ENCODE measurements around the gene ATP8A1.
A peak's percentile ranks its signal among the peaks of the same experiment; 100 is the strongest.

The ATP8A1 gene

DNA sequence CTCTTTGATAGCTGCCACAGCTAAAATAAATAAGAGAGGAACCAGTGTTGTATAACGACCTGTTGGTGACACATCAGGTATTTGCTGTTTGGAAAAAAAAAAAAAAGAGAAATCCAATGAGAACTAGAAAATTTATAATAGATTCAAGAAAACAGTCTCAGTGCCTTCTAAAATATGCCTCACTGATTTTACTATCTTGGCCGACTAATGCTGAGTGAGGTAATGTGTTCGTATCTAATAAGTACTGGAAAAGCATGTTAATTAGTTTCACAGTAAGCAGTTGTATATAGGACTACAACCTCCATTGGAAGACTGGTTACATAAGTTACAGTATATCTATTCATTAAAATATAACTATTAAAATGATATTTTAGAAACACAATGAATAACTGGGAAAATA lies 32.4 kb downstream of the ATP8A1 start:
- DNase-seq = no peak

DNA sequence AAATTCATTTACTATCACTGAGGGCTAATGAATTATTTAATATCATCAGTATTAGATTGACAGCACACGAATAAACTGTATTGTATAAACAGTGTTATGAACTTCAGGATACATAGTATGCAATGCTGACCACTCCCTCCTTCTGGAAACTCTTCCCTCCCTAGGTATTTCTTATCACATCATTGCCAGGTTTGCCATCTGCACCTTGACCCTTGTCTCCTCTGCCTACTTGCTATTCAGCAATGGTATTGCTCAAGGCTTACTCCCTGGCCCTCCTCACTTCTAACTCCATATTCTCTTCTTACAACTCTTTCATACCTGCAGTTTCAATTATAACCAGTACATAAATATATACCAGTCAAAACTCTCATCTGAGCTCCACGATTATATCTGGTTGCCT lies 38.9 kb downstream of the ATP8A1 start:
- no peak for DNase-seq

DNA sequence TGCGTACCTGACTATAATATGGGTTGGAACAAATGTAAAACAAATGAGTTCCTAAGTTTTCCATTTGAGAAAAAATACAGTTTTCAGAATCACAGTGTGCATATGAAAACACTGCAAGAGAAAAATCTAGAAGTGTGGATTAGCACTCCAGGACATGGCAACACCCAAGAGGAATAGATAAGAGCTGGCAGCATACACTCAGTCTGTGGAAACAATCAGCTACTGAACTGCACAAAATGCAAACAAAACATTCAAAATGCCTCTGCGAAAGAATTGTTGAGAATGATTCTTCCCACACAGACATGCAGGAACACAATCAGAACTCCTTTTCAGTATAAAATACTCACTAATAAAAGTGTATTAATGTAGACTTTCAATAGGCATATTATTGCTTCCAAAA lies 39.9 kb downstream of the ATP8A1 start:
- DNase-seq = no peak

DNA sequence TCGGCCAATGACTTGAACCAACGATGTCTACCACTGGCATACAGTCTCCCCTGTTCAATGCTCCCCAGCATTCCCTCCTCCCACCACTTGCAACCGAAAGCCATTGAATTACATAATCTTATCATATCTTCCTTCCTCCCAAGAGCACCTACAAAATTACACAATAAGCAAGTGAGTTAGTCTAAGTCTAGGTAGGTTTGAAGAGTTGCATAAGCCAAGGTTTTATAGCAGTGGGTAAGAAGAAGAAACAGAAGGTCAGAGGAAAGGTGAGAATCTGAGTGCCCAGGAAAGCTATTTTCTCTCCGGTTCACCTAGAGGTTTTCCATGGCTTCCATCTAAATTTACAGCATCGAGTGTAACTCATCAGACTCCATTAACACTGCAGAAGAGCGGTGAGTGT lies 40.3 kb downstream of the ATP8A1 start:
- DNase-seq = no peak

DNA sequence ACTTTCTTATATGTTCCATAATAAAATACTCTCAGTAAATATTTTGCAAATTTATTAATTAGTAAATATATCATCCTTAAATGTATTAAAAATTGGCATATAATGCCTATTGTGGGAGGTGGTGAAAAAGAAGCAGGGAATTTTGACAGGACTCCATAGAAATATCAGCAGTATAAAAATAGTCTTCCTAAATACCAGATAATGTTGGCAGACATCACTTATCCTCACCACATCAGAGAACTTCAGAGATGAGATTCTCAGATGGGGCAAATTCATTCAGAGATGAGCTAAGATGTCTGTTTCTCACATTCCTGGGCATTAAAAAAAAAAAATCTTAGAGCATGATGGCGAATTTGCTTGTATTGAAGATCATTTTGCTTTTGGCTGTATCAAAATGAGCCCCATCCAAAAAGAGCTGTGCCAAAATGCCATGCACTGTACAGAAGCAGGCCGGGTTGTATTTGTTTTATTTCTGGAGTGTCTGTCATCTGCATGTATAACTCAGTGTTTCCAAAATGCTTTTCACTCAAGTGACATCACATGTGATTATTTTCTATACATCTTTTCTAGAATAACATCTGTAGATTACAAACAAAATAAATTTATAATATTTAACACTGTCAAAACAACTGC lies 41.7 kb downstream of the ATP8A1 start:
- no peak for DNase-seq

DNA sequence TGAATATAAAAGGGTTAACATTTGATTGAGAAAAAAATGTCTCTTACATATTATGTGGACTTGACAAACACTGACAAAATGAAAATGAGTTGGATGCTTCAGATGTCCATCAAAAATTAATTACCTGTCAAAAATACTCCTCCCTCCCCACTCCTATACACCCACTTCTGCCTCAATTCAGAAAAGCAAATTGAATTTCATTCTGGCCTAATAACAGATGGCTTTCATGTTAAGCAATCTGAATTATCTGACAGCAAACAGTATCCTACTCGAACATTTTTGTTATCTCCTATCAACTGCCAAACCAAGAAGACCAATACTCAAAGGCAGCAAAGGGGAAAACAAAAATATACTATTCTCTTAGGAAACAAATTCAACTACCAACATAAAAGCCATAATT lies 44.0 kb downstream of the ATP8A1 start:
- DNase-seq = no peak

DNA sequence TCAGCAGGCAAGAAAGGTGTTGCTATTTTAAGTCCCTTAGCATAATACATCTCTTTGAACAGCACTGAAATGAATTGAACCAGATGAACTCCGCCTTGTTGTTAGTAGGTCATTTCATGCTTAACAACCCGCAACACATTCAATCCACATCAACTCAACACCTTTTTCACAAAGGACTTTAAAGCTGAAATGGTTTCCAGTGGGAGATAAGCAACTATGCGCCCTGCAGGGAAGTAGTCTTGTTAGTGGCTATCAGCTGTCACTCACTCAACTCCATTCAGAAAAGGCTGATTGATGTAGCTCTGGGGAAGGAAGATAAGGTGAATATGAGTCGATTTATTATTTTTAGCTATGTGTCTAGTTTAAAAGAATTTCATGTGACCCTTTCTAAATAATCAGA lies 46.0 kb downstream of the ATP8A1 start:
- no peak for DNase-seq

DNA sequence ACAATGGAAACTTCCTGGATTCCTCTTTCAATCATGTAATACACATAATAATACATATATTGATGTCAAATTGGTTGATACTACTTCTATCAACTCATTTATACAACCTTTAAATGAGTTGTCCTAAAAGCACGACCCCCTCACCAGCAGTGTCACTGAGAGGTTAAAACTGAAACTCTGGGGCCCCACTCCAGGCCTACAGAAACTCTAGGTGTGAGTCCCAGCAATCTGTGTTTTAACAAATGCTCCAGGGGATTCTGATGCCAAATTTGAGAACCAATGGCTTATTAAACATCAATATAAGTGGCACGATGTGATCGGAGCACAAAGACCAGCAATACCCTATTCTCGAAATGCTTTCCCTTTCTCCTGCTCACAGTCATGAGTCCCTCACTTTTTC lies 47.9 kb downstream of the ATP8A1 start:
- DNase-seq = no peak

DNA sequence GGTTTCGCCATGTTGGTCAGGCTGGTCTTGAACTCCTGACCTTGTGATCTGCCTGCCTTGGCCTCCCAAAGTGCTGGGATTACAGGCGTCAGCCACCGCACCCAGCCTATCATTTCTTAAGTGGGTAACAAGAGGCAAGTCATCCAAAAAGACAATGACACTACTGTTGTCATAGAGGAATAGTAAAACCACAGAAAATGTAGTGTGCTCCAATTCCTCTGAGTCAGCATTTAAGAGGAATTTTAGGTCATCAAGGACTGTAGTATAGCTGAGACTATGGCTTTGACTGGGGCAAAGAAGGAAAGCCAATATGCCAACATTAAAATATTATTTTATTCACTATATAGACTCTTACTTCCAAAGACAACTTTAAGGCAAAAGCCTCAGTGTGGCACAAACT lies 48.4 kb downstream of the ATP8A1 start:
- DNase-seq = no peak

DNA sequence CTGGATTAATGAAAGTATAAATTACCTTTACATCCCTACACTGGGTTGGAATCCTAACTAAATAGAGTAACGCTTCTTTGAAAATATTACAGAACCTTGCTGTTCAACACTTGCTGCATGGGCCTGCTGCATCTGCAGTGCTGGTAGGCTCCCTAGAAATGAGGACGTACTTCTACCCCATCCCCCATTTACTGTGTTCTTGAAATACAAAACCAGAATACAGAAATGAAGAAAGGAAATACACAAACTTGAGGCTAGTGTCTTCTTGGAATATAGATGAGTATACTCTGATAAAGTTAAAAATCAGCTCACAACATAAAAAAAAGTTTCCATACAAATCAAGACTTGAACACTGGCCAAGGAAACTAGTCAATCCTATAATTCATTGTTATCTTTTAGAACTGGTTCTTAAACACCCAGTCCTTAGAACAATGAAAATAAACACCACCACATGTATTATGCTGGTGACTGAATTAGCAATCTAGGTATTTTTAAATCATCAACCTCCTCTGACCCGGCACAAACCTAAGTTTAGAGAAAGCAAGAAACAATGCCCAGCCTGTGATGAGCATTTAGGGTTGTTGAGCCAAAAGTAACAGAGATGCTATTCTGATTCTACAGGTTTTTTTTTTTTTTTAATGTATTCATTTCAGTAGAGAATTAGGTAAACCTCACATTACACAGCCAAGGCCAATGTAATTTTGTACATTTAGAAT lies 49.7 kb downstream of the ATP8A1 start:
- no peak for DNase-seq

DNA sequence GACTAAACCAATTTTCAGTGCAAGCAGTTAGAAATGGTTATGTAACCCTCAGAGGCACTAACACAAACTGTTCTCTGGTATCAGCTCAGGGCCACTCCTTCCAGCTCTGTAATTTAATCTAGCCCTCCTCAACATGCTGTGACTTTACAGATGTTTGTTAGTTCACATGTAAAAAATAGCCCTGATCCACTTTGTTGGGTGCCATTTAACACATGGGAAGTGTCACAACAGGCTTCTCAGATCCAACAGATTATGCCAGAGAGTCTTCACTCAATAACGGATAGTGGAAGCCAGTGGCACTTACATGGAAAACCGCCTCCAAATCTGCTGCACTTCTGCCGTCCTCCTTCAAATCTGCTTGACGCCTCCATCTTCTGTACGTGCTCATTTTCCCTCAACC lies 51.6 kb downstream of the ATP8A1 start:
- DNase-seq = no peak

DNA sequence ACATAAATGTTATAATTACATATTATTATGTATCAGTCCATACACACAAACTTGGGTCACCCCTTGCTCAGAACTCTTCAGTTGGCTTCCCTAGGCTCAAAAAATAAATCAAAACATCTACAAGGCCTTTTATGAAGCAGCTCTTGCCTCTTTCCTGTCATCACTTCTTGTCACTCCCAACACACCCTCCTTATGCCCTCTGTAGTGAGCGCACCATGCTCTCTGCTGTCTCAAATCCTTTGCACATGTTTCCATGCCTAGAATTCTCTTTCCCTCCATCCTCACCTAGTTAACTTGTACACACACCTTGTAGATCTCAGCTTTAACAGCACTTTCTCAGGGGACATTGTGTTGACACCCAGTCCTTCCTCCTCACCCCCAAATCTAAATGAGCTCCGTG lies 53.0 kb downstream of the ATP8A1 start:
- DNase-seq = no peak

DNA sequence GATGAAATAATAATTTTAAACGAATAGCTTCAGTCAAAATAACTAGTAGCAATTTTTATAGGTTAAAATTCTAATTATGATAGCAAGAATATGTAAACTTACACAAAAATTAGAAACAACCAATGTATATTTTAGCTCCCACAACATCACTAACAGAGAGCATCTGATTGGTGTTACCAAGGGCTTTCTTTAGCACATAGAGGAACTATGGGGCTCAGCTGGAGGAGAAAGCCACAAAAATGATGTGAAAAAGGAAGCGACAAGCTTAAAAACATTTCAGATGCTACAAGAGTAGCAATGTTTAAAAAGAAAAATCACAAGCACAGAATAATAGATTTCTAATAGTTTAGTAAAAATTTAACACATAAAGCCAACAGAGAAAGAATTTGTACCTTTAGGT lies 56.3 kb downstream of the ATP8A1 start:
- DNase-seq = no peak

DNA sequence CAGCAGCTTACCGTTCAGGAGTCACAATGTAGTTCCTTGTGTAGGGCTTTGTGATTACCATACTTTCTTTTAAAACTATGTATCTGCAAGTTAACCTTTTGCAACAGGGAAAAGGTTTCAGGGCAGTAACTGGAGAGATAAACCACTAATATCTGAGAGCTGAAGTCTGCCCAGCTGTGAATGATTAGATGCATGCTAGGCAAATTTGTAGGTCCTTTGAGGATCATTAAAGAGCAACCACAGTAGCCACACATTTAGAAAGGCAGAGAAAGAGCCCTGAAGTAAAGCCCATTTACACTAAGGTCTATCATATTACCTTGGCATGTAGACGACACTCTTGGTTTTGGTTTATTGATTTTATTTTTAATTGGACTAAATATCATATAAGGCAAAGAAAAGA lies 60.0 kb downstream of the ATP8A1 start:
- DNase-seq = no peak

DNA sequence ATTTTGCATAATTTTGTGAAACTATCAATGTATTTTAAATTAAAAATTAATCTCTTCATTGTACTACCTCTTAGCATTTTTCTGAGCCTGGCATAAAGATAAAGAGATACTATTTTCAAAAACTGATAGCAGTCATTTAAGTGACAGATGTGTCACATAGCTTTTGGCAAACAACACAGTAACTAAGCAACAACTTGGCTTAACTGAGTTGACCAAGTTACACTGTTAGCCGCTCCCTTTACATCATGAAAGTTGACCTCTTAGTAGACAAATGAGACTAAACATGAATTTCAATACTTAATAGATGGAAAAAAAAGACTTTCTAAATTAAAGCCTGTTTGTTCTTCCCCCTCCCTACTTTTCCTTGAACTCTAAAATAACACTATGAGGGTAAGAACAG lies 62.0 kb downstream of the ATP8A1 start:
- DNase-seq = no peak

DNA sequence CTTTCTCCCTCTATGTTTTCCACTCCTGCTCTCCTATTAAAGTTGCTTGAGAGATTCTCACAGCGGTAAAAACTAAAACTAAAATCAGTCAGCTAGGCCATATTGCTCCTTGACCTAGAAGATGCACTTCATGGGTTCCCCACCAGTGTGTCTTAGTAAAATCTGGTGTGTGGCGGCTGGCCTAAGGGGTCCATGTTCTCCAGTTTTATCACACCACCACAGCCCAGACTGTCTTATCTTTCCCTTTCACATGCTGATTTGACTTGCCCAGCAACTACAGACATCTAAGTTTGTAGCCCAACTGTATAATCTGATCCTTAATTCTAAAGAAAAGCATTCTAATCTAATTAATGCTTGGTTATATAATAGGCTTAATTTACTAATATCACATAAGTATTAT lies 68.0 kb downstream of the ATP8A1 start:
- no peak for DNase-seq

DNA sequence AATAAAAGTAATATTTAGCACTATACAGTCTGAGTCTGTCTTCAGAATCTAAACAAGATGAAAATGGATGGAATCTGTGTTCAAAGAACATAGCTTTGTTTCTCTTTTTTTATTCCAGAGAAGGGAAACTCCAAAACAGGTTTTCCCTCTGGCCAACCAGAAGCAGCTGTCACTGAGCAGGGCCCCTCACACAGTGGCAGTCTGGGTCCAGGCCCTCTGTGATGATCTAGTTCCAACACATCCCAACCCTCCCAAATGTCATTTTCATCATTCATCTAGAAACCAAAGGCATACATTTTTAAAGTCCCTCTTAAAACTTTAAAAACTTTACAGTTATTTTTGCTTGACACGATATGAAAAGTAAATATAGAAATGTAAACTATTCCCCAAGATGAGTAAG lies 70.1 kb downstream of the ATP8A1 start:
- DNase-seq = no peak

DNA sequence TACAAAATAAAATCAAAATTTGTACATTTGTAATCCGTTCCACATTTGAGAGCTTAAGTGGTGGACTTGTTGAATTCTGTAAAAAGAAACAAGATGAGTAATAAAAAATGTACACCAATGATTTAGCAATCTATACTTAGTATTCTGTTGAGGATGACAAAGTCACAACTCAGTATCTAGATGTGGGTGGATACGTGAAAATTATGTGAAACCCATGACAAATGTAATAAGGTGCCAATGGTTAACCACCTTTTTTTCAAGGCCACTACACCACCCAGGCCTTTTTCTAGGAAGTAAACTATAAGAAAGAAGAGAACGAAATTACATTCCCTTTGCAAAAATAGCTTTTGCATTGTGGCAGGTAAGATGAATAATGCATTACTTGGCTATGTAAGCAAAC lies 77.0 kb downstream of the ATP8A1 start:
- DNase-seq = no peak

DNA sequence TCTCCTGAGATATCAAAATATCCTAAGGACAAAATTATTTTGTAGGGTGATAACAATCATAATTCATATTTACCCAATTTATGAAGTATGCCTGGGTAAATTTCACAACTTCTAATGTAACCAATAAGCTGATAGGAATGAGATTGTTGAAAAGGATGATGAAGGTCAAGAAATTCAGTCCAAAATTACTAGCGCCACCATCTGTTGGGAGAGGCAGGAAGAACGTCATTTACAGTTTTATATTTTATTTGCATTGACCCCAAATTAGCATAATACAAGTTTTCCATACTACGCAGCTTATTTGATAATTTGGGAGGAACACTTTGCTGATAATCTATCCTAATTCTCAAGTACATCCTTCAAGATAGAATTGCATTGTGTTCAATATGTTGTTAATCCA lies 78.7 kb downstream of the ATP8A1 start:
- no peak for DNase-seq

DNA sequence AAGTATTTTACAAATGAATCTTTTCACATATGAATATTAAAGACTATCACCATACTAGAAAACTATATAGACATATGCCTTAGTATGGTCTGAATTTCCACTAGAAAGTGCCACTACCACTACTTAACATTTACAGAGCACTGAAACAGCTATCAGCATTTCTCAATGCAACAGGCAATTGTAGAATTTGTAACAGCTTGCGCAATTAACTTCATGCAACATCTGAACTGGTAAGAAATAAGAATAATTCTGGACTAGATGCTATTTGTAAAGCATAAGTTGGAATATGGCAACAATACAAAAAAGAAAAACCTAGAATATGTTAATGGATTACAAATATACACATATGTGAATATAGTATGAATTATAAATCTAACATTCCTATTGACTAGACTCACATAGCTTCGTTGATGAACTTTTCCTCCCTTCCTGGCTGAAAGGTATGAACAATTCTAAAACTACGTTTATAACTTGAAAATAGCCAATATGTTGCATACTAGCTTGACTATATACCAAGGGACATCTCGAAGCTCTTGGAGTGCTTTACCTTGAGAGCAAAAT lies 82.0 kb downstream of the ATP8A1 start:
- DNase-seq = no peak

DNA sequence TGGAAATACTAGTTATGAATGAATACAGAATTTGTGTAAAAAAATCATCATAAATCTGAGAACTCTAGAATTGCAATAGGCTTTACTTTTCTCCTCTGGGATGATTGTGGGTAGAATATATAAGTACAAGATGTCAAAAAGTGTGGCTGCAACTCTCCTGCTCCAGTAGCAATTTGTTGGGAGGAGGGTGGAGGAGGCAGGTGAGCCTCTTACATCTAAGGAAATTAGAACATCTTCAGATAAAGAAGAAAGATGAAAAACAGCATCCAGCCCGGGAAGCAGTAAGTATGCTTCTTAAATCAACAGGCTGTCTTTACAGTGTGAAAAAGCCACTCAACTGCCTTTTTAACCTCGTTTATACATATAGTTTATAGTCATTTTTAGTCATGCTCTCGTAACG lies 83.7 kb downstream of the ATP8A1 start:
- no peak for DNase-seq

DNA sequence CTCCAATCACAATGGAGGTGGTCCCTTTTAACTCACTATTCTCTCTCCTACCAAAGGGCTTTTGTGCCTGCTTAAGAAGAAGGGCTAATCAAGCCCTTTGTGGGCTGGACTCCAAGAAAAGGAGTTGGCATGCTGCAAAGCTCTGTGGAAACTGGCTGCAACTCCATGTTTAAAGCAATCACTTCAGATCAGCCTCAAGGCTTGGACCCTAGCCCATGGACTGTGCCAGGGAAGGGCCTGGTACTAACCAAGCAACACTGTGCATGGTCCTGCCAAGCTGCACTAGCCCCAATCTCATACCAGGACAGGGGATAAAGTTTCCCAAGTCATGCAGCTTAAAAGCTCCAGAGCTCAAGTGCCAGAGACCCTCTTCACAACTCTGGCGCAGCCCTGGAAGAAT lies 86.7 kb downstream of the ATP8A1 start:
- DNase-seq = no peak

DNA sequence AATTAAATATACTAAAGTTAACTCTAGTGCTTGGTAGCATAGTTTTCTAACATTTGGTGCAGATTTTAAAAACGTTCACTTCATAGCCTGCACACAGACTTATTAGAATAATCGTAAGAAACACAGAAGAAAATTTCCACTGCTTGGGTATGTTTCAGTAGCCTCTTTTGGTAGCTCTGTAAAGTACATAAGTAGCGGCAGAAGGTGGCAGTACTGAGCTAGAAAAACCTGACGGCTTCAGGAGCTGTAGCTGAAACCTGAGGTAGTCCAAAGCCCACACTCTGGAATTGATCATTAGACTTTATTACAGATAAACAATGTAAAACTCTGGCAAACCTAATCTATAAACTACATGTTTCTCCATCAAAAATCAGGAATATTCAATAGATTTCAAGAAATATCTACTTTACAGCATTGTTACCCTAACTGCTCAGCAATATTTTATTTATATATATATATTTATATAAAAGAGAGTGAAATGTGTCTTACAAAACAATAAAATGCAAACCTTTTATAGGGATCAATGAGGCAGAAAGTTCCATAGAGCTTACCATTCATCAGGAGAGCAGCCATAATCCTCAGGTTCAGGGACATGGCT lies 88.2 kb downstream of the ATP8A1 start:
- peak; percentile 63 for DNase-seq

DNA sequence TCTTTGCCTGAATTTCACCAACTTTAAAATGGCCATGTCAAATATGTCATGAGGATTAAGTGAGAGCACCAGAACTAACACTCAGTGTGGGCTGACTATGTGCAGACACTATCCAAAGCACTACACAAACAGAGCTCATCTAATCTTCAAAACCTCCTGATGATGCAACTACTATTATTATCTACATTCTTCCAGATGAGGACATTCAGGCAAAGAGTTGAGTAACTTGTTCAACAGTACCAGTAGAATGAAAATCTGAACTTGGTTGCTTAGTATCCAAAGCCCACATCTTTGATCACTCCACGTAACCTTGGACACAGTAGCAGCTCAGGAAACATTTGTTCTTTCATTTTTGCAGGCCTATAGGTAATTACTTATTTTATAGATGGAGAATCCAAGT lies 90.1 kb downstream of the ATP8A1 start:
- DNase-seq = no peak

DNA sequence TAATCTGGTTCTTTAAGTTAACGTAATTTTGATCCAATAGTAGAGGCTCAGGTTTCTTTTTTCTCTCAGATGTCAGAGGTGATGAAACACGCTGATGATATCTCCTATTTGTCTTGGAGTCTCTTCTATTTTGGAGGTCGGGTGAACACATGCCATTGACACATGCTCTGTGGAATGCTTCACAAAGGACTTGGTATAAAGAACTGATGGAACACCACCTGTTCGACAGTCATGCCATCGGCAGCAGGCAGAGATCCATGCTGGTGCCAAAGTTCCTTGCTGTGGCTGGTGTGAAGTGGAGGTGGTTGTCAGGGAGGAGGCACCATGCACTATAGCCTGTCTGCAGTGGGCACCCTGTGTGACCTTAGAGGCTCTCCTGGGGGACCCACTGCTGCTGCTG lies 94.9 kb downstream of the ATP8A1 start:
- DNase-seq = no peak

Measured in activated gamma-delta T cell treated with Interleukin-2 at 50 U/mL for 16 hours (primary cell).